ENCODE data around the gene MYH9. TPM values are rescaled to one million over a fixed set of nuclear protein-coding genes. Genes with fewer than 3 reads are reported as not detected.
A peak's percentile ranks its signal among the peaks of the same experiment; 100 is the strongest.
"Not testable (repeated sequence)": the region's sequence is repeated elsewhere in the genome, so short reads cannot be mapped to it uniquely, and the experiment has no call there.

MYH9 gene
- total RNA-seq, 1 experiment from 2014 or later = 323 TPM

DNA sequence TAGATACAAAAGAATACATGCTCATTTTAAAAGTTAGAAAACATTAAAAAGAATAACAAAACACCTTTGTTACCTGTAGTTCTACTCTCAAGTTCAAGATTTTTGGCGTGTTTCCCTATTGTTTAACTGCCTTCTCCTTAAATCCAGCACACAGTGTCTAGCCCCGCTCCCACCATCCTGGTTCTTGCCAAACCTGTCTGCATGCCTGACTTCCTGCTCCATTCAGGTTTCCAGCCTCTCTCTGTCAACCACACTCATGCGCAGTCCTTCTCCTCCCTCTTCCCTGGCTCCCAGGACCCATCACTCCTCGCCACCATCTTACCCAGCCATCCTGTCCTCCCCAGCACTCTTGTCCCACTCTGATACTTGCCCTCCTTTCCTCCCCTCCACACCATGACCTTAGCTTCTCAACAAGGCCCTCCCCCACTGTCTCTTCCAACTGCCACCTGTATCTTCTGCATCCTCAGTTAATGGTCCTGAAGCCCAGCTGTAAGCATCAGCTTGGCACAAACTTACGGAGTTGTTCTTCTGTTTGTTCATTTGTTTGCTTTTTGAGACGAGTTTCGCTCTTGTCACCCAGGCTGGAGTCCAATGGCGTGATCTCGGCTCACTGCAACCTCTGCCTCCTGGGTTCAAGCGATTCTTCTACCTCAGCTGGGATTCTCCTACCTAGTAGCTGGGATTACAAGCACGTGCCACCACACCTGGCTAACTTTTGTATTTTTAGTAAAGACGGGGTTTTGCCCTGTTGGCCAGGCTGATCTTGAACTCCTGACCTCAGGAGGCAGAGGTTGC is 7.5 kb upstream of the MYH9 start:
- H3K4me3 ChIP-seq (ENCODE audit: low read depth, low read length, poor library complexity, severe bottlenecking) = no peak overlapping the region
- no peaks in the 10 kb centered on the region for H3K9me3 ChIP-seq (ENCODE audit: low read depth, low read length, poor library complexity, severe bottlenecking)
- CTCF ChIA-PET = no interaction called here
- BruUV-seq (replicated peaks) = no TSS peak
- H3K27ac ChIP-seq (ENCODE audit: low read depth, low read length, poor library complexity, severe bottlenecking) = no peak overlapping the region
- no peak for DNase-seq (ENCODE audit: low spot score)
- TF ChIP-seq, protein P1, sequence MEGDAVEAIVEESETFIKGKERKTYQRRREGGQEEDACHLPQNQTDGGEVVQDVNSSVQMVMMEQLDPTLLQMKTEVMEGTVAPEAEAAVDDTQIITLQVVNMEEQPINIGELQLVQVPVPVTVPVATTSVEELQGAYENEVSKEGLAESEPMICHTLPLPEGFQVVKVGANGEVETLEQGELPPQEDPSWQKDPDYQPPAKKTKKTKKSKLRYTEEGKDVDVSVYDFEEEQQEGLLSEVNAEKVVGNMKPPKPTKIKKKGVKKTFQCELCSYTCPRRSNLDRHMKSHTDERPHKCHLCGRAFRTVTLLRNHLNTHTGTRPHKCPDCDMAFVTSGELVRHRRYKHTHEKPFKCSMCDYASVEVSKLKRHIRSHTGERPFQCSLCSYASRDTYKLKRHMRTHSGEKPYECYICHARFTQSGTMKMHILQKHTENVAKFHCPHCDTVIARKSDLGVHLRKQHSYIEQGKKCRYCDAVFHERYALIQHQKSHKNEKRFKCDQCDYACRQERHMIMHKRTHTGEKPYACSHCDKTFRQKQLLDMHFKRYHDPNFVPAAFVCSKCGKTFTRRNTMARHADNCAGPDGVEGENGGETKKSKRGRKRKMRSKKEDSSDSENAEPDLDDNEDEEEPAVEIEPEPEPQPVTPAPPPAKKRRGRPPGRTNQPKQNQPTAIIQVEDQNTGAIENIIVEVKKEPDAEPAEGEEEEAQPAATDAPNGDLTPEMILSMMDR (conservative IDR thresholded peaks at IDR 0.05; ENCODE audit: low read depth, low read length) = no peak
- TF ChIP-seq EZH2 (IDR thresholded peaks at IDR 0.05; ENCODE audit: borderline replicate concordance, low read depth, low read length, poor library complexity, severe bottlenecking) = no peak
- H3K27me3 ChIP-seq (replicated peaks; ENCODE audit: insufficient read depth, low read depth, low read length, poor library complexity) = no peaks in the 10 kb centered on the region
- POLR2A ChIA-PET (ENCODE audit: low non-redundant PET) = no interaction called here
- no peaks in the 10 kb centered on the region for H3K36me3 ChIP-seq (ENCODE audit: insufficient read depth, low read length, poor library complexity, severe bottlenecking)
- intact Hi-C loops (cut with micrococcal nuclease; ENCODE audit: unreplicated experiment) = no loop called here
- no peaks in the 10 kb centered on the region for H3K4me1 ChIP-seq (ENCODE audit: insufficient read depth, low read length, poor library complexity, severe bottlenecking)

DNA sequence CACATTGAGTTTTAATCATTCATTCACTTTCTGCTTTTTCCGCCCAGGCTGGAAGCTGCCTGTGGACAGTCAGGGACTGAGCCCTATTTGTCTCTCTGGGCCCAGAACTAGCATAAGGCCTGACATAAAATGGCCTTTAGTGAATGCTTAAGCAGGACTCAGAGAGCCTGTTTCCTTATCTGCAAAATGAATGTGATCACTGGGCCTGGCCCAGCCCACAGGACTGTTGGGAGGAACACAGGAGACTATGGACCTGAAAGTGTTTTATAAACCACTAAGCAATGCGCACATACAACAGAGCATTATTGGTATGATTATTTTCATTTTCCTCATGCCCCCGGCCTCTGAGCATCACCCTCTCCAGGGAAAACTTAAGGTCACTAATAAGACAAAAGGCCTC is 3.9 kb upstream of the MYH9 start:
- ChIA-PET POLR2A (ENCODE audit: low non-redundant PET) (no interaction called here), CTCF (no interaction called here)
- DNase-seq (ENCODE audit: low spot score) = no peak
- no peak for TF ChIP-seq EZH2 (IDR thresholded peaks at IDR 0.05; ENCODE audit: borderline replicate concordance, low read depth, low read length, poor library complexity, severe bottlenecking)
- TF ChIP-seq, protein P1 (conservative IDR thresholded peaks at IDR 0.05; ENCODE audit: low read depth, low read length) = no peak
- H3K27ac ChIP-seq (ENCODE audit: low read depth, low read length, poor library complexity, severe bottlenecking) = no peak overlapping the region
- intact Hi-C loops (cut with micrococcal nuclease; ENCODE audit: unreplicated experiment) = no loop called here
- H3K4me3 ChIP-seq (ENCODE audit: low read depth, low read length, poor library complexity, severe bottlenecking) = no peak overlapping the region
- H3K4me1 ChIP-seq (ENCODE audit: insufficient read depth, low read length, poor library complexity, severe bottlenecking) = peaks cover 8% of the 10 kb centered on the region
- no peaks in the 10 kb centered on the region for H3K9me3 ChIP-seq (ENCODE audit: low read depth, low read length, poor library complexity, severe bottlenecking)
- no peaks in the 10 kb centered on the region for H3K36me3 ChIP-seq (ENCODE audit: insufficient read depth, low read length, poor library complexity, severe bottlenecking)
- H3K27me3 ChIP-seq (replicated peaks; ENCODE audit: insufficient read depth, low read depth, low read length, poor library complexity) = no peaks in the 10 kb centered on the region
- no TSS peak for BruUV-seq (replicated peaks)

DNA sequence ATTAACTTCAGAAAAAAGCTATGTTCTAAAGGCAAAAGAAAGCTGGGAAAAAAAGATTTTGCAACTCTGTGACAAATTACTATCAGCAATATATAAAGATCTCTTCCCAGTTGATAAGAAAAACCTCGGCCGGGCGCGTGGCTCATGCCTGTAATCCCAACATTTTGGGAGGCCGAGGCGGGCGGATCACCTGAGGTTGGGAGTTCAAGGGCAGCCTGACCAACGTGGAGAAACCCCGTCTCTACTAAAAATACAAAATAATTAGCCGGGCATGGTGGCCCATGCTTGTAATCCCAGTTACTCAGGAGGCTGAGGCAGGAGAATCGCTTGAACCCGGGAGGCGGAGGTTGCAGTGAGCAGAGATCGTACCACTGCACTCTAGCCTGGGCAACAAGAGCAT is 1.4 kb upstream of the MYH9 start:
- not testable (repeated sequence) for H3K9me3 ChIP-seq (ENCODE audit: low read depth, low read length, poor library complexity, severe bottlenecking); H3K27ac ChIP-seq (ENCODE audit: low read depth, low read length, poor library complexity, severe bottlenecking); BruUV-seq (replicated peaks); DNase-seq (ENCODE audit: low spot score); H3K36me3 ChIP-seq (ENCODE audit: insufficient read depth, low read length, poor library complexity, severe bottlenecking); H3K27me3 ChIP-seq (replicated peaks; ENCODE audit: insufficient read depth, low read depth, low read length, poor library complexity)
- ChIA-PET CTCF (interaction anchor here (0.7 kb wide), 1 partner anchor 229 kb away, joined by 3 read pairs; no protein-coding TSS in a partner anchor), POLR2A (ENCODE audit: low non-redundant PET) (interaction anchor here (1.3 kb wide), 1 partner anchor 34 kb away, joined by 4 read pairs; no protein-coding TSS in a partner anchor)
- Histone ChIP-seq H3K4me3 (ENCODE audit: low read depth, low read length, poor library complexity, severe bottlenecking) (peak overlapping the region; percentile 99), H3K4me1 (ENCODE audit: insufficient read depth, low read length, poor library complexity, severe bottlenecking) (peaks cover 28% of the 10 kb centered on the region)
- intact Hi-C loops (cut with micrococcal nuclease; ENCODE audit: unreplicated experiment) = loop anchor here (5.0 kb wide), 1 partner anchor 68 kb away; no protein-coding TSS in a partner anchor

DNA sequence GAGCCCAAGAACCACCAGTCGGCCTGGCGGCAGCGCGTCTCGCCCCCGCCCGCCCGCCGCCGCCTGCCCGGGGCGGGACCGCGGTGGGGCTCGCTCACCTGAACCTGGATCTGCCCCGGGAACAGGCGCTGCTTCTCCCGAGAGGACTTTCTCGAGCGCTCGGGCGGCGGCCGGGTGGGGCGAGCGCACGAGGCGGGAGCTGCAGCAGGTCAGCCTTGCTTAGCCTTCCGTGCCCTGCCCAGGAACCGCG is 133 bp downstream of the MYH9 start:
- no TSS peak for BruUV-seq (replicated peaks)
- H3K9me3 ChIP-seq (ENCODE audit: low read depth, low read length, poor library complexity, severe bottlenecking) = no peaks in the 10 kb centered on the region

More for the DNA sequence above, 133 bp downstream of the MYH9 start:
- ChIA-PET CTCF (no interaction called here), POLR2A (ENCODE audit: low non-redundant PET) (interaction anchor here (0.6 to 1.3 kb wide), 3 partner anchors 27 to 56 kb away, joined by 4 to 10 read pairs (median 5); no protein-coding TSS in a partner anchor)
- Histone ChIP-seq H3K4me1 (ENCODE audit: insufficient read depth, low read length, poor library complexity, severe bottlenecking) (peaks cover 28% of the 10 kb centered on the region), H3K4me3 (ENCODE audit: low read depth, low read length, poor library complexity, severe bottlenecking) (peak overlapping the region; percentile 99), H3K36me3 (ENCODE audit: insufficient read depth, low read length, poor library complexity, severe bottlenecking) (no peaks in the 10 kb centered on the region), H3K27ac (ENCODE audit: low read depth, low read length, poor library complexity, severe bottlenecking) (peak overlapping the region; percentile 91), H3K27me3 (replicated peaks; ENCODE audit: insufficient read depth, low read depth, low read length, poor library complexity) (no peaks in the 10 kb centered on the region)
- TF ChIP-seq EZH2 (IDR thresholded peaks at IDR 0.05; ENCODE audit: borderline replicate concordance, low read depth, low read length, poor library complexity, severe bottlenecking) = no peak
- TF ChIP-seq, protein P1 (conservative IDR thresholded peaks at IDR 0.05; ENCODE audit: low read depth, low read length) = no peak
- intact Hi-C loops (cut with micrococcal nuclease; ENCODE audit: unreplicated experiment) = loop anchor here (5.0 kb wide), 1 partner anchor 70 kb away; no protein-coding TSS in a partner anchor
- DNase-seq (ENCODE audit: low spot score) = no peak

Data from A673 (cell line).